Left lung (tissue), 10 donors: ENCODE data around the gene BAG3. TPM values are rescaled to one million over a fixed set of nuclear protein-coding genes. Genes with fewer than 3 reads are reported as not detected.

Experiments
- ATAC-seq: fragments of 200-7000 bp; cut with Tn5 transposase; one replicate; pipeline ENCODE4 v1.9.1; 2020; ENCODE audit warnings: moderate library complexity
- DNase-seq, 4 donors: peaks; one replicate each; pipeline ENCODE4 v3.0.0-alpha.2; 2013 to 2020
- H3K27ac ChIP-seq, 2 donors: fragments of 200-600 bp; sonication (generic) in 1 of 2; one replicate each; pipeline versions ENCODE4 v1.5.0 to v1.8.0; 2020 to 2021
- H3K27me3 ChIP-seq, 2 donors: fragments of 200-600 bp; sonication (generic) in 1 of 2; one replicate each; pipeline versions ENCODE4 v1.5.0 to v1.8.0; 2020 to 2021
- H3K36me3 ChIP-seq, 2 donors: fragments of 200-600 bp; sonication (generic) in 1 of 2; one replicate each; pipeline versions ENCODE4 v1.5.0 to v1.8.0; 2020 to 2021
- H3K4me1 ChIP-seq, 2 donors: fragments of 200-600 bp; one replicate each; pipeline ENCODE4 v1.8.0; 2021
- H3K4me3 ChIP-seq, 2 donors: fragments of 200-600 bp; sonication (generic) in 1 of 2; one replicate each; pipeline versions ENCODE4 v1.5.0 to v1.8.0; 2020 to 2021; ENCODE audit warnings: mild to moderate bottlenecking in 1 of 2
- H3K9me3 ChIP-seq, 2 donors: fragments of 200-600 bp; sonication (generic) in 1 of 2; one replicate each; pipeline versions ENCODE4 v1.5.0 to v1.8.0; 2020 to 2021
- intact Hi-C, 2 donors: fragments of 100-400 bp; cut with DNase I; formaldehyde crosslinking; loops; one replicate each; pipeline versions ENCODE4 v1.11.2 to v1.14.2; 2022
- polyA plus RNA-seq, 6 donors: library from polyadenylated mRNA; unstranded; fragments of 120-200 nt; gene quantifications; one replicate each; pipeline ENCODE4 v1.2.1, GENCODE V29; 2013; ENCODE audit not compliant: insufficient read length in 6 of 6
- total RNA-seq, 2 donors: library from RNA; stranded (reverse); fragmentation: NEBNext Ultra II Directional; extraction: Animal tissue kit (Norgen Biotek cat#: 25700); gene quantifications; one replicate each; pipeline ENCODE4 v1.2.1, GENCODE V29; 2021
- TF ChIP-seq, protein P1 (sequence below), 2 donors: fragments of 200-600 bp; sonication (generic) in 1 of 2; IDR thresholded peaks; one replicate each; pipeline versions ENCODE4 v1.5.0 to v1.8.0; 2021; ENCODE audit warnings: antibody characterized with exemption in 2 of 2
- donor health status: DM: no; HTN: yes; CAD: no.
- donor health status: DM: no; HTN: no; CAD: no.

The BAG3 gene
- total and polyA plus RNA-seq, 8 donors: 15.5 to 49.9 (median 19.6) TPM

DNA sequence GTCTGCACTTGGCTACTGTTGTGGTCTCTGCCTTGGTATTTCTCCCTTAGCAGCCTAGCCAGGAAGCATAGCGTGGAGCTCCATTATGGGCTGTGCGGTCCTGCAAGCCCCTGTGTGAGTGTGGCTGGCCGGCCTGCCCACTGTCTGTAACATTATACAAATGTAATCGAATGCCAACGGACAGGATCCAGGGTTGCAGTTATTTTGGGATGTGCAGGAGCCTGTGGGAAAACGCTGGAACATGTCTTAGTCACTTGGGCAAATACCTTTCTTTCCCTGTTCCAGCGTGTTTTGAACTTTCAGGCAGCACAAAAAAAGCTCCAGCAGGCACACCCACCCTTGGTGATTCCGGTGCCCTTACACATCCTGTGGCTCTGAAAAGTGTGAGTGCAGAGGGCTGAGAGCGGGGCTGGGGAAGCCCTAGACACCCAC lies 29.5 kb downstream of the BAG3 start:
- intact Hi-C loops: no loop called here
- DNase-seq: no peak
- Histone ChIP-seq H3K27me3 (no peaks in the 10 kb centered on the region), H3K27ac (peak overlapping the region in 1 of 2 donors; percentile 29), H3K36me3 (peaks cover 0 to 26% of the 10 kb centered on the region in 2 donors), H3K4me1 (peaks cover 9 to 35% of the 10 kb centered on the region in 2 donors), H3K4me3 (no peak overlapping the region), H3K9me3 (no peaks in the 10 kb centered on the region)
- no peak for ATAC-seq
- TF ChIP-seq, protein P1, sequence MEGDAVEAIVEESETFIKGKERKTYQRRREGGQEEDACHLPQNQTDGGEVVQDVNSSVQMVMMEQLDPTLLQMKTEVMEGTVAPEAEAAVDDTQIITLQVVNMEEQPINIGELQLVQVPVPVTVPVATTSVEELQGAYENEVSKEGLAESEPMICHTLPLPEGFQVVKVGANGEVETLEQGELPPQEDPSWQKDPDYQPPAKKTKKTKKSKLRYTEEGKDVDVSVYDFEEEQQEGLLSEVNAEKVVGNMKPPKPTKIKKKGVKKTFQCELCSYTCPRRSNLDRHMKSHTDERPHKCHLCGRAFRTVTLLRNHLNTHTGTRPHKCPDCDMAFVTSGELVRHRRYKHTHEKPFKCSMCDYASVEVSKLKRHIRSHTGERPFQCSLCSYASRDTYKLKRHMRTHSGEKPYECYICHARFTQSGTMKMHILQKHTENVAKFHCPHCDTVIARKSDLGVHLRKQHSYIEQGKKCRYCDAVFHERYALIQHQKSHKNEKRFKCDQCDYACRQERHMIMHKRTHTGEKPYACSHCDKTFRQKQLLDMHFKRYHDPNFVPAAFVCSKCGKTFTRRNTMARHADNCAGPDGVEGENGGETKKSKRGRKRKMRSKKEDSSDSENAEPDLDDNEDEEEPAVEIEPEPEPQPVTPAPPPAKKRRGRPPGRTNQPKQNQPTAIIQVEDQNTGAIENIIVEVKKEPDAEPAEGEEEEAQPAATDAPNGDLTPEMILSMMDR (IDR thresholded peaks at IDR 0.05): no peak

DNA sequence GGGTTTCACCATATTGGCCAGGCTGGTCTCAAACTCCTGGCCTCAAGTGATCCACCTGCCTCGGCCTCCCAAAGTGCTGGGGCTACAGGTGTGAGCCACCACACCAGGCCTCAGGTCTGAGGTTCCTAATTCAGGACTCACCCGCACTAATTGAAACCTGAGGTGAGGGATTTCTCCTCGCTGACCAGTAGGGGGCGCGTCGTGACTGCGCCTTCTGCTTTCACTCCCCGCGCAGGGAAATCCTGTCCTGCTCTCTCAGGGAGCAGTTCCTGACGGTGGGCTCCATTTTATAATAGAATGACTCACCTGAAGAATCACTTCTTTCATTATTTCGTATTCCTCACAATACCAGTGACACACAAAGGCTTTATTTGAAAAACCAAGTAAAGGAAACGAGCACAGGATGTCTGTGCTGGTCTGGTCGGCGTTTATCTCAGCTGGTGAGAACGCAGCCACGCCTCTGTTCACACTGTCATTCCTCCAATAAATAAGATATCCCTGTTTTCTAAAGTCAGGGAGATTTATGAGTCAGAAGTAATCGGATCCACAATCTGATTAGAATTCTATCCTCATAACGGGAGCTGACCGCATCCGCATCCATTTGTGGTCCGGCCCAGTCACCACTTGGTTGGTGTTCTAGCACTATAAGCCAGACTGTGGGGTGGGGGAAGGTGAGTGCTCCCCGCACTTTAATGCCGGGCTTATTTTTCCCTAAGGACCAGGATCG lies 35.4 kb downstream of the BAG3 start:
- Histone ChIP-seq H3K9me3 (no peaks in the 10 kb centered on the region), H3K27ac (peak overlapping the region in 1 of 2 donors; percentile 50), H3K27me3 (no peaks in the 10 kb centered on the region), H3K36me3 (no peaks in the 10 kb centered on the region), H3K4me1 (peaks cover 2 to 26% of the 10 kb centered on the region in 2 donors), H3K4me3 (peak overlapping the region in 1 of 2 donors; percentile 20)
- ATAC-seq (peak; percentile 91), DNase-seq (peak; percentile 72 to 93 (median 88))
- TF ChIP-seq, protein P1 (IDR thresholded peaks at IDR 0.05): peak; percentile 90 to 93
- intact Hi-C loops: no loop called here

DNA sequence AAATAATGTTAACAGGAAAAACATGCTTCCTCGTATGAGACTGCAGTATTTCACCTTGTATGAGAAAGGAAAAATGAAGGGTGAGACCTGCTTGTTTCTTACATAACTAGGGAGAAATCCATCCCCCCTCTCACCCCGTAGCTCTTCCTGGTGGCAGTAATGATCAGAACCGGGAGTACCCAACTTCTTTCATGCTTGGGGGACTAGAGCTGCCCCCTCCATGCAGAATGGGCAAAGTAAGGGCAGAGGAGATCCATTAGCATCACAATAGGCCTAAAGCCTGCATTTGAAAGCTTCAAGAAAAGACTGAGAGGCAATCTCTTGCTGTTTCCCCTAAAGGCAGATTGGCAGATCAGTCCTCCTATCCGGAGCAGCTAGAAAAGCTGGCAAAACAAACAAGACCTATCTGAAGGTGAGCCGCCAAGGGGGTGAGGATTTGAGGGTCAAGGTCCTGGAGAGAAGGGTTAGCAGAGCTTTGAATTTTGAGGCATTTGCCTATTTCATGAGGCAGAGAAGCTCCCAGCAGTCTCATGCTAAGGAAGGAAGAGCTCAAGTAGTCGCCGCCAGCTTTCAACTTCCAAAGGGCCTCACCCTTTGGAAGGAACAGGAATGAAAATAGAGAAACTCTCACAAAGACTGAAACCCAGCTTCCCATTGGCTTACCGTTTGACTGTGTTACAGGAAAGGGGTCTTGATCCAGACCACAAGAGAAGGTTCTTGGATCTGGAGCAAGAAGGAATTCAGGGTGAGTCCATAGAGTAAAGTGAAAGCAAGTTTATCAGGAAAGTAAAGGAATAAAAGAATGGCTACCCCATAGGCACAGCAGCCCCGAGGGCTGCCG lies 36.2 kb downstream of the BAG3 start:
- Histone ChIP-seq H3K36me3 (no peaks in the 10 kb centered on the region), H3K9me3 (no peaks in the 10 kb centered on the region), H3K4me1 (peaks cover 2 to 18% of the 10 kb centered on the region in 2 donors), H3K4me3 (no peak overlapping the region), H3K27me3 (no peaks in the 10 kb centered on the region), H3K27ac (peak overlapping the region in 1 of 2 donors; percentile 50)
- no peak for ATAC-seq
- TF ChIP-seq, protein P1 (IDR thresholded peaks at IDR 0.05): no peak
- intact Hi-C loops: no loop called here
- DNase-seq: no peak

DNA sequence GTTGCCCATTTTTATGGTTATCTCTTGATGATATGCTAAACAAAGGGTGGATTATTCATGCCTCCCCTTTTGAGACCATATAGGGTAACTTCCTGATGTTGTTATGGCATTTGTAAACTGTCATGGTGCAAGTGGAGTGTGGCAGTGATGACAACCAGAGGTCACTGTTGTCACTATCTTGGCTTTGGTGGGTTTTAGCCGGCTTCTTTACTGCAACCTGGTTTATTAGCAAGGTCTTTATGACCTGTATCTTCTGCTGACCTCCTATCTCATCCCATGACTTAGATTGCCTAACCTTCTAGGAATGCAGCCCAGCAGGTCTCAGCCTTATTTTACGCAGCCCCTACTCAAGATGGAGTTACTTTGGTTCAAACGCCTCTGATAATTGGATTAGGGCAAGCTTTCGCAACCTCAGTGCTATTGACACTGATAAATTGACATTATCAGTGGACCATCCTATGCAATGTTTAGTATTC lies 36.9 kb downstream of the BAG3 start:
- H3K27ac ChIP-seq: no peak overlapping the region

More for the DNA sequence above, 36.9 kb downstream of the BAG3 start:
- no peak for ATAC-seq
- Histone ChIP-seq H3K36me3 (no peaks in the 10 kb centered on the region), H3K4me1 (peaks cover 2 to 16% of the 10 kb centered on the region in 2 donors), H3K27me3 (no peaks in the 10 kb centered on the region), H3K4me3 (no peak overlapping the region), H3K9me3 (no peaks in the 10 kb centered on the region)
- intact Hi-C loops: no loop called here
- TF ChIP-seq, protein P1 (IDR thresholded peaks at IDR 0.05): no peak
- no peak for DNase-seq
